NT2/D1 (cell line): Measurements from ENCODE around the gene COP1.

ENCODE experiments used
- SUZ12 ChIP-seq: IDR thresholded peaks from 2 replicates; pipeline ENCODE4 v1.6.1; 2011; ENCODE audit not compliant: insufficient read length, insufficient read depth; ENCODE audit errors: extremely low read depth
- YY1 ChIP-seq: IDR thresholded peaks from 2 replicates; pipeline ENCODE4 v1.6.1; 2011; ENCODE audit not compliant: insufficient read length, insufficient read depth
- ZNF274 ChIP-seq: IDR thresholded peaks from 2 replicates; pipeline ENCODE4 v1.6.1; 2011; ENCODE audit warnings: mild to moderate bottlenecking, low read depth, low read length

DNA sequence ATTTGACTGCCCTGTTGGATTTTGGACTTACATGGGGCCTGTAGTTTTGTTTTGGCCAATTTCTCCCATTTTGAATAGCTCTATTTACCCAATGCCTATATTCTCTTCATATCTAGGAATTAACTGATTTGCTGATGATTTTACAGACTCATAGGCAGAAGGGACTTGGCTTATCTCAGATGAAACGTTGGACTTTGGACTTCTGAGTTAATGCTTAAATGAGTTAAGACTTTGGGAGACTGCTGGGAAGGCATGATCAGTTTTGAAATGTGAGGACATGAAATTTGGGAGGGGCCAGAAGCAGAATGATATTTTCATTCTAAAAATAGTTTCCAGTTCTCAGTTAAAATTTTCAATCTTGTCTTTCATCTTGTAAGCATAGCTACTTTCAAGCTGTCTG lies 222.3 kb downstream of the COP1 start:
- TF ChIP-seq YY1 (no peak), SUZ12 (no peak), ZNF274 (no peak)
